VCaP (cell line): Measurements from ENCODE around the gene HES4.
"Not testable (repeated sequence)": the region's sequence is repeated elsewhere in the genome, so short reads cannot be mapped to it uniquely, and the experiment has no call there.

Experiments
- H3K27ac ChIP-seq: fragments of 450-650 bp; 2 replicates; pipeline ENCODE4 v1.5.1; 2017
- CTCF ChIP-seq: fragments of 450-650 bp; conservative IDR thresholded peaks from 2 replicates; pipeline ENCODE4 v1.5.1; 2017; ENCODE audit warnings: mild to moderate bottlenecking, moderate library complexity

Gene HES4

GRCh38 chr1:981491-981954 is 18.4 kb downstream of the HES4 start:
- no peak overlapping the region for H3K27ac ChIP-seq
- no peak for TF ChIP-seq CTCF

- H3K27ac ChIP-seq: no peak overlapping the region
- no peak for TF ChIP-seq CTCF
Measured at GRCh38 chr1:980602-981395, 19.1 kb downstream of the HES4 start.

- no peak overlapping the region for H3K27ac ChIP-seq
- TF ChIP-seq CTCF: no peak
Measured at GRCh38 chr1:980137-980571, 19.7 kb downstream of the HES4 start.

DNA sequence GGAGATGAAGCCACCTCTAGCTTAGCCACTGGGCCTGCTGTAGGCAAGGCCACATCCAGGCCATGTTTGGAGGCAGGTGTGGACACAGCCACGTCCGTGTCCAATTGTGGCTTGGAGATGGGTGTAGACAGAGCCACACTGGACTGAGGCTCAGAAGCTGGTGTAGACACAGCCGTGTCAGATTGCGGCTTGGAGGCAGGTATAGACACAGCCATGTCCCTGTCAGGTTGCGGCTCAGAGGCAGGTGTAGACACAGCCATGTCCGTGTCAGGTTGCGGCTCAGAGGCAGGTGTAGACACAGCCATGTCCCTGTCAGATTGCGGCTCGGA is 20.2 kb downstream of the HES4 start:
- TF ChIP-seq CTCF: no peak
- no peak overlapping the region for H3K27ac ChIP-seq

GRCh38 chr1:978835-979743 is 20.8 kb downstream of the HES4 start:
- no peak overlapping the region for H3K27ac ChIP-seq
- TF ChIP-seq CTCF: no peak

DNA sequence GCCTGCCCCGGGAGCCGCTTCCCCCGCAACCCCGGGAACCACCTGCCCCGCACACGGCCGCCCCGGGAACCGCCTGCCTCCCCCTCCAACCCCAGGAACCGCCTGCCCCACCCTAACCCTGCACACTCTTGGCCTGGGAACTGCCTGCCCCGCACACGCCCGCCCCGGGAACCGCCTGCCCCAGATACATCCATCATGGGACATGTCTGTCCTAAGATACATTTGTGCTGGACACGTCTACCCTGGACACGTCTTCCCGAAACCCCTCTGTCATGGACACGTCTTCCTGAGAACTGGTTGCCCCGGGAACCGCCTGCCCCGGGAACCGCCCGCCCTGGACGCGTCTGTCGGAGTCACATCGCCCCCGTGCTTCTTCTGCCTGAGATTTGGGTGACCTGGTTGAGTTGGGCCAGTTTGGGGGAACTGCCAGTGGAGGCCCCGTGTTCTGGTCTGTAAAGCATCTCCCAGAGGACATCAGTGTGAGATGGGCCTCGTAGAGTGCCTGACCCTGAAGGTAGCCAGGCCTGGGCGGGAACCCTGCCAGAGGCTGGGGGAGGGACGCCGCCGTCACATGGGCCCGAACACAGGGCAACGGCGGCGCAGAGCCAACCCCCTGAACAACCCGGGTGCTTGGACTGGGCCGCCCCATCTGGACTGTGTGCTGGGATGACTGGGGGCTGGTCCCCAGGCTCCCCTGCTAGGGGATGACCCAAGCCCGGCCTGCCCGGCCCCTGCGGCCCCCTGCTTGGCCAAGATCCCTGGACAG is 21.6 kb downstream of the HES4 start:
- no peak for TF ChIP-seq CTCF
- no peak overlapping the region for H3K27ac ChIP-seq

GRCh38 chr1:976791-977190 is 23.1 kb downstream of the HES4 start:
- not testable (repeated sequence) for H3K27ac ChIP-seq
